Measurements from ENCODE around the gene POLR3C. TPM values are rescaled to one million over a fixed set of nuclear protein-coding genes. Genes with fewer than 3 reads are reported as not detected.

POLR3C gene
- total RNA-seq, 1 experiment from 2014 or later = 48.0 TPM

DNA sequence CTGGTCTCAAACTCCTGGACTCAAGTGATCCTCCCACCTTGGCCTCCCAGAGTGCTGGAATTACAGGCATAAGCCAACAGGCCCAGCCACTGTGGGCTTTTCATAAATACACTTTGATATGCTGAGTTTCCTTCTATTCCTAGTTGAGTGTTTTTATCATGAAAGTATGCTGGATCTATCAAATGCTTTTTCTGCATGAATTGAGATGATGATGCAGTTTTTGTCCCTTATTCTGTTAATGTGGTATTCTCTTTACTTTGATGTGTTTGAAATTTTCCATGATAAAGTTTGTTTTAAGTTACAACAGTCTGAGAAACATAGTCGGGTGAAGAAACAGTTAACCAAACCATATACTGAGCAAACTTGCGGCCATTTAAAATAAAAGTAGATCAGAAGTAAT is 24.2 kb upstream of the POLR3C start:
- intact Hi-C loops (cut with micrococcal nuclease; ENCODE audit: unreplicated experiment) = no loop called here
- H3K4me1 Mint-ChIP-seq (ENCODE audit: low read depth, unreplicated experiment) = no peaks in the 10 kb centered on the region
- no peak for DNase-seq
- POLR2A ChIA-PET = no interaction called here
- no peak overlapping the region for H3K27ac Mint-ChIP-seq (ENCODE audit: unreplicated experiment)
- no peaks in the 10 kb centered on the region for H3K27me3 ChIP-seq (replicated peaks; ENCODE audit: control insufficient read depth, insufficient read depth, low read length)
- BruUV-seq (replicated peaks) = no TSS peak
- no peaks in the 10 kb centered on the region for H3K4me1 ChIP-seq
- peaks cover 17% of the 10 kb centered on the region for H3K9me3 Mint-ChIP-seq (ENCODE audit: unreplicated experiment)
- CTCF ChIA-PET = no interaction called here
- TF ChIP-seq, protein P1, sequence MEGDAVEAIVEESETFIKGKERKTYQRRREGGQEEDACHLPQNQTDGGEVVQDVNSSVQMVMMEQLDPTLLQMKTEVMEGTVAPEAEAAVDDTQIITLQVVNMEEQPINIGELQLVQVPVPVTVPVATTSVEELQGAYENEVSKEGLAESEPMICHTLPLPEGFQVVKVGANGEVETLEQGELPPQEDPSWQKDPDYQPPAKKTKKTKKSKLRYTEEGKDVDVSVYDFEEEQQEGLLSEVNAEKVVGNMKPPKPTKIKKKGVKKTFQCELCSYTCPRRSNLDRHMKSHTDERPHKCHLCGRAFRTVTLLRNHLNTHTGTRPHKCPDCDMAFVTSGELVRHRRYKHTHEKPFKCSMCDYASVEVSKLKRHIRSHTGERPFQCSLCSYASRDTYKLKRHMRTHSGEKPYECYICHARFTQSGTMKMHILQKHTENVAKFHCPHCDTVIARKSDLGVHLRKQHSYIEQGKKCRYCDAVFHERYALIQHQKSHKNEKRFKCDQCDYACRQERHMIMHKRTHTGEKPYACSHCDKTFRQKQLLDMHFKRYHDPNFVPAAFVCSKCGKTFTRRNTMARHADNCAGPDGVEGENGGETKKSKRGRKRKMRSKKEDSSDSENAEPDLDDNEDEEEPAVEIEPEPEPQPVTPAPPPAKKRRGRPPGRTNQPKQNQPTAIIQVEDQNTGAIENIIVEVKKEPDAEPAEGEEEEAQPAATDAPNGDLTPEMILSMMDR (IDR thresholded peaks at IDR 0.05; ENCODE audit: insufficient read depth in 1 of 2, low read depth in 1 of 2, low read length in 1 of 2, severe bottlenecking in 1 of 2, unreplicated experiment in 1 of 2) = no peak
- H3K4me3 ChIP-seq (ENCODE audit: low read depth, low read length) = no peak overlapping the region
- H3K27me3 Mint-ChIP-seq (ENCODE audit: insufficient read depth, unreplicated experiment) = no peaks in the 10 kb centered on the region
- H3K4me3 Mint-ChIP-seq (ENCODE audit: unreplicated experiment) = no peak overlapping the region
- peaks cover 24% of the 10 kb centered on the region for H3K36me3 Mint-ChIP-seq (ENCODE audit: insufficient read depth, unreplicated experiment)
- no peaks in the 10 kb centered on the region for H3K36me3 ChIP-seq (ENCODE audit: control insufficient read depth, insufficient read depth, low read length)
- peaks cover 13% of the 10 kb centered on the region for H3K9me3 ChIP-seq

DNA sequence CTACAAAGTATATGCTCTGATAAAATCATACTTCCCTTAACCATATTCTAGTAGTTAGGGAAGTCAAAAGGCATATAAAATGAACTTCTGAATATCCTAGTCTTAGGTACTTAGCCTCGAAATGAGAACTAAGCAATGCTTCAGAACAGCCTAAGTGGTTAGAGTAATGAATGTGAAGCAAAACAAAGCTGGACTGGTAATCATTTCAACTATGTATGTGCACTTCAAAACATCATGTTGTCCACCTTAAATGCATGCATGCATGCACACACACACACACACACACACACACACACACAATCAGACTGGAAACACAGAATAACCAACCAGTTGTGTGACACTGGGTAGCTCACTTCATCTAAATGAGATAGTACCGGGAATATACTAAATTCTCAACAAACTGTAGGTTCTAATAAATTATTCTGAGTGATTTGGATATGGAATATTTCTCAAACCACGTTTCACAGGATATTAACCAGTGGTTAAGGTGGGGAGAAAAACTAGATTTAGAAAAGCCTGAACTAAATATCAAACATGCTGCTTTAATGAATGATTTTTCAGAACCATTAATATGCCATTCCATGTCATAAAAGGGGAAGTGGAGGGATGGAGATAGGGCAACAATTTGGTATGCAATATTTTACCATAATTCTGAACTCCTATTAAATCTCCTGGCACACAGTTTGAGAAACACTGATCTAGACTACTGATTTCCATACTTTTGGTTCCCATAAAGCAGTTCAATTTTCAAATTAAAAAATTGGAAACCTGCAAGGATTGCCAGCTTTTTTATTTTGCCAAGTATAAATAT is 19.6 kb upstream of the POLR3C start:
- intact Hi-C loops (cut with micrococcal nuclease; ENCODE audit: unreplicated experiment) = no loop called here
- Histone ChIP-seq H3K4me3 (ENCODE audit: low read depth, low read length) (no peak overlapping the region), H3K4me1 (no peaks in the 10 kb centered on the region), H3K36me3 (ENCODE audit: control insufficient read depth, insufficient read depth, low read length) (no peaks in the 10 kb centered on the region), H3K27me3 (replicated peaks; ENCODE audit: control insufficient read depth, insufficient read depth, low read length) (no peaks in the 10 kb centered on the region), H3K9me3 (no peaks in the 10 kb centered on the region)
- Mint-ChIP-seq H3K9me3 (ENCODE audit: unreplicated experiment) (no peaks in the 10 kb centered on the region), H3K27ac (ENCODE audit: unreplicated experiment) (no peak overlapping the region), H3K4me1 (ENCODE audit: low read depth, unreplicated experiment) (peaks cover 6% of the 10 kb centered on the region), H3K36me3 (ENCODE audit: insufficient read depth, unreplicated experiment) (peaks cover under 1% of the 10 kb centered on the region), H3K27me3 (ENCODE audit: insufficient read depth, unreplicated experiment) (no peaks in the 10 kb centered on the region), H3K4me3 (ENCODE audit: unreplicated experiment) (no peak overlapping the region)
- TF ChIP-seq, protein P1 (IDR thresholded peaks at IDR 0.05; ENCODE audit: insufficient read depth in 1 of 2, low read depth in 1 of 2, low read length in 1 of 2, severe bottlenecking in 1 of 2, unreplicated experiment in 1 of 2) = no peak
- ChIA-PET POLR2A (interaction anchor here (0.8 kb wide), 1 partner anchor 24 kb away, joined by 3 read pairs; no protein-coding TSS in a partner anchor), CTCF (no interaction called here)
- no peak for DNase-seq
- BruUV-seq (replicated peaks) = no TSS peak

DNA sequence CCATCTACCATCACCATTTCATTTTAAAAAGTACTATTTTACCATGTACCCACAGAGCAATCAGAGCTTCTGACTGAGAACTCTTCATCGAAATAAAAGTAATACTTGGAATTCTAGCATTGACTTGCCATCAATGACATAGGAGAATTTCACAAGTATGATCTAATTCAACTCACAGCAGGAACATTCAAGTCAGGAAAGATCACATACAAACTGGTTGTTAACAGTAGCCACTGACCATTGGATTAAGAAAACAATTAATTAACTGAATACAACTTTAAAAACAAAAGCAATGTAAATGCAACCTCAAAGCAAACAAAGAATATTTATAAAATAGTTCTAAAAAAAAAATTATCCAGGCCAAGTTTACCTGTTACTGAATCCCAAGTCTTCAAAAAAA is 18.9 kb upstream of the POLR3C start:
- ChIA-PET CTCF (interaction anchor here (0.9 kb wide), 1 partner anchor 42 kb away, joined by 3 read pairs; no protein-coding TSS in a partner anchor), POLR2A (no interaction called here)
- no peaks in the 10 kb centered on the region for H3K36me3 ChIP-seq (ENCODE audit: control insufficient read depth, insufficient read depth, low read length)
- no peak for DNase-seq
- H3K4me1 ChIP-seq = no peaks in the 10 kb centered on the region
- TF ChIP-seq, protein P1 (IDR thresholded peaks at IDR 0.05; ENCODE audit: insufficient read depth in 1 of 2, low read depth in 1 of 2, low read length in 1 of 2, severe bottlenecking in 1 of 2, unreplicated experiment in 1 of 2) = no peak
- Mint-ChIP-seq H3K27me3 (ENCODE audit: insufficient read depth, unreplicated experiment) (no peaks in the 10 kb centered on the region), H3K36me3 (ENCODE audit: insufficient read depth, unreplicated experiment) (no peaks in the 10 kb centered on the region), H3K9me3 (ENCODE audit: unreplicated experiment) (no peaks in the 10 kb centered on the region), H3K4me3 (ENCODE audit: unreplicated experiment) (no peak overlapping the region), H3K27ac (ENCODE audit: unreplicated experiment) (no peak overlapping the region), H3K4me1 (ENCODE audit: low read depth, unreplicated experiment) (peaks cover 6% of the 10 kb centered on the region)
- intact Hi-C loops (cut with micrococcal nuclease; ENCODE audit: unreplicated experiment) = no loop called here
- no peaks in the 10 kb centered on the region for H3K27me3 ChIP-seq (replicated peaks; ENCODE audit: control insufficient read depth, insufficient read depth, low read length)
- BruUV-seq (replicated peaks) = no TSS peak
- no peaks in the 10 kb centered on the region for H3K9me3 ChIP-seq
- H3K4me3 ChIP-seq (ENCODE audit: low read depth, low read length) = no peak overlapping the region
